ENCODE measurements around the gene MRPS23.

MRPS23 gene

DNA sequence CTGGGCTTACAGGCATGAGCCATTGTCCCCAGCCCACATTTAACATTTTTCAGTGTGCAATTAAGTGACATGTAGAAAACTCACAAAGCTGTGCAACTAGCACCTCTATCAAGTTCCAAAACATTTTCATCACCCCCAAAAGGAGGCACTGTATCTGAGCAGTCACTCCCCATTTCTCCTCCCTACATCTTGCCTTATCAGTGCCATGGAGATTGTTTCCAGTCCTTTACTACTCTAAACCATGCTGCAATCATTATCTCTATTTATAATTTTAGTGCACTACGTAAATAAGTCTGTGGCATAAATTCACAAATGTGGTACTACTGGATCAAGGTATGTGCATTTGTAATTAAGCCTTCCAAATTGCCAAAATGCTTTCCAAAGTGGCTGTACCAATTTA lies 7.6 kb downstream of the MRPS23 start:
- DNase-seq (ENCODE audit: extremely low read depth, insufficient read length) = no peak
- Histone ChIP-seq H3K36me3 (ENCODE audit: control insufficient read depth, insufficient read depth, low read length) (peaks cover 15% of the 10 kb centered on the region), H3K27me3 (replicated peaks; ENCODE audit: control insufficient read depth, insufficient read depth, low read length) (no peaks in the 10 kb centered on the region), H3K4me3 (replicated peaks; ENCODE audit: low read depth, low read length) (no peak overlapping the region)
- TF ChIP-seq, protein P1, sequence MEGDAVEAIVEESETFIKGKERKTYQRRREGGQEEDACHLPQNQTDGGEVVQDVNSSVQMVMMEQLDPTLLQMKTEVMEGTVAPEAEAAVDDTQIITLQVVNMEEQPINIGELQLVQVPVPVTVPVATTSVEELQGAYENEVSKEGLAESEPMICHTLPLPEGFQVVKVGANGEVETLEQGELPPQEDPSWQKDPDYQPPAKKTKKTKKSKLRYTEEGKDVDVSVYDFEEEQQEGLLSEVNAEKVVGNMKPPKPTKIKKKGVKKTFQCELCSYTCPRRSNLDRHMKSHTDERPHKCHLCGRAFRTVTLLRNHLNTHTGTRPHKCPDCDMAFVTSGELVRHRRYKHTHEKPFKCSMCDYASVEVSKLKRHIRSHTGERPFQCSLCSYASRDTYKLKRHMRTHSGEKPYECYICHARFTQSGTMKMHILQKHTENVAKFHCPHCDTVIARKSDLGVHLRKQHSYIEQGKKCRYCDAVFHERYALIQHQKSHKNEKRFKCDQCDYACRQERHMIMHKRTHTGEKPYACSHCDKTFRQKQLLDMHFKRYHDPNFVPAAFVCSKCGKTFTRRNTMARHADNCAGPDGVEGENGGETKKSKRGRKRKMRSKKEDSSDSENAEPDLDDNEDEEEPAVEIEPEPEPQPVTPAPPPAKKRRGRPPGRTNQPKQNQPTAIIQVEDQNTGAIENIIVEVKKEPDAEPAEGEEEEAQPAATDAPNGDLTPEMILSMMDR (IDR thresholded peaks at IDR 0.05; ENCODE audit: insufficient read depth, low read length, poor library complexity, severe bottlenecking) = no peak

DNA sequence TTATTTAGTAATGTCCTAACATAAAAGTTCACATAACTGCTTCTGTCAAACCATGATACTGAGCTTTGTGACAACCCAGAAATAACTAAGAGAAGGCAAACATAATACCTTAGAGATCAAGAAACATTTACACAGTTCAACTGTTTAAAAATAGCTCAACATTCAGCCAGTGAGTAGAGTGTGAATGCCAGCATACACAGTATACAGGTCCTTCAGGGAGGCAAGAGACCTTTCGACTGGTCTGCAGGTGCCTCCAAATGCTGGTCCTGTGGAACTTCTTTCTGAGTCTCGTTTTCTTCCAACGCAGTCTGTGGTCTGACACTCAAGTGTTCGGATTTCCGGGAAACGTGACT lies 10.3 kb downstream of the MRPS23 start:
- no peak for DNase-seq (ENCODE audit: extremely low read depth, insufficient read length)
- no peak overlapping the region for H3K4me3 ChIP-seq (replicated peaks; ENCODE audit: low read depth, low read length)
- TF ChIP-seq, protein P1 (IDR thresholded peaks at IDR 0.05; ENCODE audit: insufficient read depth, low read length, poor library complexity, severe bottlenecking) = no peak
- H3K36me3 ChIP-seq (ENCODE audit: control insufficient read depth, insufficient read depth, low read length) = peaks cover 11% of the 10 kb centered on the region
- H3K27me3 ChIP-seq (replicated peaks; ENCODE audit: control insufficient read depth, insufficient read depth, low read length) = no peaks in the 10 kb centered on the region

DNA sequence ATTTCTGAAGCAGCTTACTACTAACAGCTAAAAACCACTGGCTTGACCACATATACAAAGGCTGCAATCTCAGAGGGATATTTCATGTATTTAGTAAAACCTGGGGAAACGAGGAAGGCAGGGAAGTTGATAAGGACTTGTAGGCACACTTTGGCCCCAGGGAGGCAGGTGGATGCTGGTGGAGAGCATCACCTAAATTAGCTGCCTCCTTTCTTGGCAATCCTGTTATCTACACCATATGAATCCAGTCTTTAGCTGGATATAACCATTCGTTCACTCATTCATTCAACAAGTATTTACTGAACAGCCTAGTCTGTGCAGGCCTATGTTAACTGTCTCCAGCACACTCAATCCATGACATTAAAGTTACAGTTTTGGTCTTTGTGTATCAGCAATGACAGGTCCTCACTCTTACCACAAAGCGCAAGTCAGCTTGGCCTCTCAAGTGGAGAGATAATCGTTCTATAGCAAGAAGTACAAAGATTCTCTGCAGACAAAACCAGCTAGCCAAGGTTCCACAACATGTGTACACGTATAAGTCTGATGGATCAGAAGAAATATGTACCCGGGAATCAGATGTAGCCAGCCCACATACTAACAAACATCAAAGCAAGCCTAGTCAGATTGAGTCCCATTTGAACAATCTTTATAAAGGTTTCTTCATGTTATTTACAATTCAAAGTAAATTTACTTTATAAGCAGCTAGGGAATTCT lies 10.8 kb downstream of the MRPS23 start:
- Histone ChIP-seq H3K27me3 (replicated peaks; ENCODE audit: control insufficient read depth, insufficient read depth, low read length) (no peaks in the 10 kb centered on the region), H3K36me3 (ENCODE audit: control insufficient read depth, insufficient read depth, low read length) (peaks cover 11% of the 10 kb centered on the region), H3K4me3 (replicated peaks; ENCODE audit: low read depth, low read length) (no peak overlapping the region)
- TF ChIP-seq, protein P1 (IDR thresholded peaks at IDR 0.05; ENCODE audit: insufficient read depth, low read length, poor library complexity, severe bottlenecking) = no peak
- DNase-seq (ENCODE audit: extremely low read depth, insufficient read length) = no peak

DNA sequence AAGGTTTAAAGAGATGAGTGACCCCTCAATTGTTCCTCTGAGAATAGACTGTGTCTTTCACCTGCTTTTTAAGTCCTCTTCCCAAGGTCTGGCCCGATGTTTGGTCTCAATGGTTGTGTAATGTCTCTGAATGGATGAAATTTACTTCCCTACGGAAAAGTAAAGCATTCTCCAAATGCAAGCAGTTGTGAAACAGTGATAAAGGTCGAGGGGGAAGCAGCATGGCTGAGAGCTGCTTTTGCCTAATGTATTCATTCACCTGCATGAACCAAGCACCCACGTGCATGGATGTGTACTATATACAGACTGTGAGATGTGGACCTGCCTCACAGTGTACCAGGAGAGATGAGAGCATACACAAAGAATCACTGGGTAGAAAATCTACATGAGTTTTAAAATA lies 11.4 kb downstream of the MRPS23 start:
- no peak for DNase-seq (ENCODE audit: extremely low read depth, insufficient read length)
- TF ChIP-seq, protein P1 (IDR thresholded peaks at IDR 0.05; ENCODE audit: insufficient read depth, low read length, poor library complexity, severe bottlenecking) = no peak
- Histone ChIP-seq H3K36me3 (ENCODE audit: control insufficient read depth, insufficient read depth, low read length) (peaks cover 10% of the 10 kb centered on the region), H3K27me3 (replicated peaks; ENCODE audit: control insufficient read depth, insufficient read depth, low read length) (no peaks in the 10 kb centered on the region), H3K4me3 (replicated peaks; ENCODE audit: low read depth, low read length) (no peak overlapping the region)

DNA sequence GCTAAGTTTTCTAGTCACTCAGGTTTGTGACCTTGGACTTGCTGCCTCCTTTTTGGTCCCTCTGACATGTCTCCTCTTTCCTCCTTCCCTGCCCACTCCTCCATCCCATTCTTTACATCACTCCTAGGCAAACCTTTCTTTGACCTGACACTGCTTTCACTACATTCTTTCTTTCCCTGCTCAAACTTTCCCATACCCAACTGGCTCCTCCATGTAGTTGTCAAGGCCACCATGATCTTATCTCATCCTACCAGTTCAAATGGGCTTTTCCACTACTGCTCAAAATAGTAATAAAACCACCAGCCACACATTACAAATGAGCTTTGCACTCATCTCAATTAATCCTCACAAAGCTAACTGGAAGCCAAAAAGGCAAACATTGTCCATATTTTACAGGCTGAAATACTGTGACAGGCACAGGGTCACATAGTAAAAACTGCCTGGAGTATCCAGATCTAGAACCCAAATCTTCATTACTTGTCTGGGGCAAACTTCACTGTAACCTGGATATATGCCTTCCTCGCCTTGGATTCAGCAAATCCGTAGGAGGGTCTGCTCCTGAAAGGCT lies 14.4 kb downstream of the MRPS23 start:
- no peak for DNase-seq (ENCODE audit: extremely low read depth, insufficient read length)
- Histone ChIP-seq H3K4me3 (replicated peaks; ENCODE audit: low read depth, low read length) (no peak overlapping the region), H3K36me3 (ENCODE audit: control insufficient read depth, insufficient read depth, low read length) (peaks cover 7% of the 10 kb centered on the region), H3K27me3 (replicated peaks; ENCODE audit: control insufficient read depth, insufficient read depth, low read length) (no peaks in the 10 kb centered on the region)
- TF ChIP-seq, protein P1 (IDR thresholded peaks at IDR 0.05; ENCODE audit: insufficient read depth, low read length, poor library complexity, severe bottlenecking) = no peak
